GM18867 (cell line): ENCODE measurements around the gene ZNF415.

ENCODE experiments used
- ATAC-seq: cut with Tn5 transposase; IDR thresholded peaks from one replicate; pipeline ENCODE4 v1.9.1; 2021; ENCODE audit warnings: mild to moderate bottlenecking, moderate library complexity; ENCODE audit not compliant: unreplicated experiment

ZNF415 gene

DNA sequence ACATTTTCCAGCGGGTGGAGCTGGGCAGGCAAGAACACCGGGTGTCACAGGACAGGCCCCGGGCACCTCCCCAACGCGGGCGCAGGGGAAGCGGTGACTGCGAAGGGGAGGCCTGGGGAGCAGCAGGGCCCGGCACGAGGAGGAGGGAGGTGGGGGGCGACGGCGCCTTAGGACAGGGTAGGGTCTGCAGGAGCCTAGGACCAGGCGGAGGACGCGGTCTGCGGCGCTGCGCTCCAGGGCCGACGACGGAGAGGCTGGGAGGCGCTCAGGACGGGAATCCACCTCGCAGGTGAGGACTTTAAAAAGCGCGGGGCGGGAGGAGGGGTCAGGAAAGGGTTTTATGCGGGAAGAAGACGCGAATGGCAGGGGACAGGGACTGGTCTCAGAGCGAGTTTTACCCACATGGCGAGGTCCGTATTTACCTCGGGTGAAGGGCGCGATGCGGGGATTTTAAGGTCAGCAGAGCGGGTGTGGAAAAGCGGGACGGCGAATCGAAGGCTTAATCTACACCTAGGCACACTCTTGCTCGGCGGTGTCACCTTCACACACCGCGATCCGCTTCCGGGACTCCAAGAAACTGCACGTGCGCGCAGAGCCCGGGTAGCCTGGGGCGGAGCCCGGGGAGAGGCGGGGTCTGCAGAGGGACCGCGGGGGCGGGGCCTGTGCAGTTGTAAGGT lies 74.7 kb downstream of the ZNF415 start:
- ATAC-seq: no peak
